ENCODE results near the gene COL9A2.

COL9A2 gene

GRCh38 chr1:40300249-40300567 is 16.9 kb downstream of the COL9A2 start:
- no peak overlapping the region for H3K4me3 ChIP-seq (replicated peaks; ENCODE audit: low read depth, low read length)
- no peak for DNase-seq (ENCODE audit: extremely low read depth, low read depth)
- TF ChIP-seq CTCF (IDR thresholded peaks at IDR 0.05; ENCODE audit: low read depth, low read length, missing control alignments): no peak

GRCh38 chr1:40299366-40300248 is 17.5 kb downstream of the COL9A2 start:
- H3K4me3 ChIP-seq (replicated peaks; ENCODE audit: low read depth, low read length): no peak overlapping the region
- no peak for DNase-seq (ENCODE audit: extremely low read depth, low read depth)
- TF ChIP-seq CTCF (IDR thresholded peaks at IDR 0.05; ENCODE audit: low read depth, low read length, missing control alignments): no peak

- no peak for DNase-seq (ENCODE audit: extremely low read depth, low read depth)
- H3K4me3 ChIP-seq (replicated peaks; ENCODE audit: low read depth, low read length): no peak overlapping the region
- no peak for TF ChIP-seq CTCF (IDR thresholded peaks at IDR 0.05; ENCODE audit: low read depth, low read length, missing control alignments)
Observed at GRCh38 chr1:40291293-40291692, 25.8 kb downstream of the COL9A2 start.

GRCh38 chr1:40281853-40282252 is 35.2 kb downstream of the COL9A2 start:
- no peak for DNase-seq (ENCODE audit: extremely low read depth, low read depth)
- no peak overlapping the region for H3K4me3 ChIP-seq (replicated peaks; ENCODE audit: low read depth, low read length)
- no peak for TF ChIP-seq CTCF (IDR thresholded peaks at IDR 0.05; ENCODE audit: low read depth, low read length, missing control alignments)

- no peak overlapping the region for H3K4me3 ChIP-seq (replicated peaks; ENCODE audit: low read depth, low read length)
- no peak for TF ChIP-seq CTCF (IDR thresholded peaks at IDR 0.05; ENCODE audit: low read depth, low read length, missing control alignments)
- DNase-seq (ENCODE audit: extremely low read depth, low read depth): no peak
Observed at GRCh38 chr1:40276122-40276521, 41.0 kb downstream of the COL9A2 start.

GRCh38 chr1:40274331-40274730 is 42.8 kb downstream of the COL9A2 start:
- no peak for TF ChIP-seq CTCF (IDR thresholded peaks at IDR 0.05; ENCODE audit: low read depth, low read length, missing control alignments)
- H3K4me3 ChIP-seq (replicated peaks; ENCODE audit: low read depth, low read length): no peak overlapping the region
- no peak for DNase-seq (ENCODE audit: extremely low read depth, low read depth)
